Gastroesophageal sphincter (tissue), 3 donors: ENCODE results near the gene HOXC9.

Experiments
- EP300 ChIP-seq: sonication (generic); formaldehyde crosslinking; IDR thresholded peaks from one replicate; pipeline ENCODE4 v1.6.1; 2017; ENCODE audit warnings: antibody characterized with exemption, mild to moderate bottlenecking
- POLR2A ChIP-seq, 2 donors: fragments of 450-650 bp; IDR thresholded peaks; one replicate each; pipeline ENCODE4 v1.6.1; 2017; ENCODE audit warnings: antibody characterized with exemption in 2 of 2, mild to moderate bottlenecking in 2 of 2, moderate library complexity in 1 of 2
- TF ChIP-seq, protein P1 (sequence below), 4 experiments: fragments of 200-600 bp in 2 of 4; fragments of 450-650 bp in 2 of 4; sonication (generic) in 1 of 4; IDR thresholded peaks; one replicate each; pipeline ENCODE4 v1.5.1; 2017 to 2019; ENCODE audit warnings: antibody characterized with exemption in 4 of 4, mild to moderate bottlenecking in 2 of 4, moderate library complexity in 2 of 4

DNA sequence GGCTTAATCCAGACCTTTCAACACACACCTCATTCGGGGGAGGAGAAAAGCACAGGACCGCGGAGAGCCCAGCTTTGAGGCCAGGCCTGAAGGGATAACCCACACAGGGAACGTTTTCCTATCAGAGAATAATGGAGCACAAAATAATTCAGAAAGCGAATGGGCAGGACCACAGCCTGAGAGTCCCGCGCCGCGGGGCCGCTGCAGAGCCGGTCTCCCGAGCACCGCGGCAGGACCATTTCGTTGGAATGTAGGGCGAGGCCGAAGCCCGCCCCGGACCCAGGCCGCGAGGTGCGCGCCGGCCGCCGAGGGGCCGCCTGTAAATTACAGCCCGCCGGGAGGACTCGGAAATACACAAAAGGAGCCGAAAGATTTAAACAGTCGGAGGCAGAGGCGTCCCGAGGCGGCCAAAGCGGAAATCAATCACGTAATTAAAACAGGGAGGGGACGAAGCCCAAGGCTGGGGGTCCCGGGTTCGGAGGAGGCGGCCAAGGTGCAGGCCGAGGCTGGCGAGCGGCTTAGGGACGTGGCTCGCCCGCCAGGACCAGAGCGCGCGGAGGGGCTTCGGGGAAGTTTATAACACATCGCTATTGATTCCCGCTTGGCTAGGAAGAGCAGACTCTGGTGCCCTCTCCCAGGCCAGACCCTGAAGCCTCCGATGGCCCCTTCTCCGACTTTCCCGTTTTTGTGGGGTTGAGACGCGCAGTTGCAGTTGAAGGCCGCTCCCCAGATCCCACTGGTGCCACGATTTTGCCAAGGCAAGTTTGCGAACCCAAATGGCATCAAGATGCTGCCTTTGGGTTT lies 47.4 kb downstream of the HOXC9 start:
- TF ChIP-seq EP300 (no peak), POLR2A (IDR thresholded peaks at IDR 0.05) (no peak)
- TF ChIP-seq, protein P1, sequence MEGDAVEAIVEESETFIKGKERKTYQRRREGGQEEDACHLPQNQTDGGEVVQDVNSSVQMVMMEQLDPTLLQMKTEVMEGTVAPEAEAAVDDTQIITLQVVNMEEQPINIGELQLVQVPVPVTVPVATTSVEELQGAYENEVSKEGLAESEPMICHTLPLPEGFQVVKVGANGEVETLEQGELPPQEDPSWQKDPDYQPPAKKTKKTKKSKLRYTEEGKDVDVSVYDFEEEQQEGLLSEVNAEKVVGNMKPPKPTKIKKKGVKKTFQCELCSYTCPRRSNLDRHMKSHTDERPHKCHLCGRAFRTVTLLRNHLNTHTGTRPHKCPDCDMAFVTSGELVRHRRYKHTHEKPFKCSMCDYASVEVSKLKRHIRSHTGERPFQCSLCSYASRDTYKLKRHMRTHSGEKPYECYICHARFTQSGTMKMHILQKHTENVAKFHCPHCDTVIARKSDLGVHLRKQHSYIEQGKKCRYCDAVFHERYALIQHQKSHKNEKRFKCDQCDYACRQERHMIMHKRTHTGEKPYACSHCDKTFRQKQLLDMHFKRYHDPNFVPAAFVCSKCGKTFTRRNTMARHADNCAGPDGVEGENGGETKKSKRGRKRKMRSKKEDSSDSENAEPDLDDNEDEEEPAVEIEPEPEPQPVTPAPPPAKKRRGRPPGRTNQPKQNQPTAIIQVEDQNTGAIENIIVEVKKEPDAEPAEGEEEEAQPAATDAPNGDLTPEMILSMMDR (IDR thresholded peaks at IDR 0.05) = no peak
